Stimulated activated CD8-positive, alpha-beta memory T cell treated with anti-CD3 and anti-CD28 coated beads, Interleukin-2, amount 100 ng/mL, for 1 hour (primary cell): ENCODE results near the gene CDK16.
A peak's percentile ranks its signal among the peaks of the same experiment; 100 is the strongest.

Source experiments
- DNase-seq, 2 donors: peaks; one replicate each; pipeline ENCODE4 v3.0.0-alpha.2; 2020; ENCODE audit warnings: low read depth in 2 of 2

CDK16 gene

GRCh38 chrX:47228550-47229270, 10.2 kb downstream of the CDK16 start:
- no peak for DNase-seq

GRCh38 chrX:47229427-47229826, 10.9 kb downstream of the CDK16 start:
- no peak for DNase-seq

DNA sequence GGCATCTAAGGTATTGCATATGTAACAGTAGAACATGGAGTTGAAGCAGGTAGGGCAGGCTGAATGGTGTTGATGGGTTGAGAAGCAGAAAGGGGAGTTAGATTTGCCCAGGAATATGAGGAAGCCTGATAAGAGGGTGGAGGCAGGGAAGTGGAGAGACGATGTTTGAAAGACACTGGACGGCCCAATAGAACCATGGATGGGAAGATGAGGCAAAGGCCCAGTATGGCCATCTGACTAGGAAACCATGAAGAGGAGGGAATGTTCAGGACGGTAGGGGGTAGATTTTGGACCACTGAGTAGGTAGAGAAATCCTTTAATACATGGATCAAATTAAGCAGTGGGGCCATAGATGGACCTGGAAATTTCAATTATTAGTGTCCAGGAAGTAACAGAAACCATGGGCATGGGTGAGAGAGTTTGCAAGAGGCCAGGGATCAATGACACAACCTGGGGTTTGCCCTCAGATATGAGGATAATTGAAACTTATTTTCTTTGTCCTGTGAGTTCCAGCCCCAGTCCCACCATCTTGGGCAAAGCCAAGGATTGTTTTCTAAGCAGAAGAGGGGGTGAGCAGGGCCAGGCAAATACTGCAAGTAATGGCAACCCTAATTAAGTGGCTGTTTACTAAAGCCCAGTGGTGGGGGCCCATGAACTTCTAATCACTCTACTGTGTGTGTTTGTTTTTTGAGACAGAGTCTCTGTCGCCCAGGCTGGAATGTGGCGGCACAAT, 11.8 kb downstream of the CDK16 start:
- DNase-seq = no peak

- no peak for DNase-seq
Observed at GRCh38 chrX:47231167-47231566, 12.7 kb downstream of the CDK16 start.

DNA sequence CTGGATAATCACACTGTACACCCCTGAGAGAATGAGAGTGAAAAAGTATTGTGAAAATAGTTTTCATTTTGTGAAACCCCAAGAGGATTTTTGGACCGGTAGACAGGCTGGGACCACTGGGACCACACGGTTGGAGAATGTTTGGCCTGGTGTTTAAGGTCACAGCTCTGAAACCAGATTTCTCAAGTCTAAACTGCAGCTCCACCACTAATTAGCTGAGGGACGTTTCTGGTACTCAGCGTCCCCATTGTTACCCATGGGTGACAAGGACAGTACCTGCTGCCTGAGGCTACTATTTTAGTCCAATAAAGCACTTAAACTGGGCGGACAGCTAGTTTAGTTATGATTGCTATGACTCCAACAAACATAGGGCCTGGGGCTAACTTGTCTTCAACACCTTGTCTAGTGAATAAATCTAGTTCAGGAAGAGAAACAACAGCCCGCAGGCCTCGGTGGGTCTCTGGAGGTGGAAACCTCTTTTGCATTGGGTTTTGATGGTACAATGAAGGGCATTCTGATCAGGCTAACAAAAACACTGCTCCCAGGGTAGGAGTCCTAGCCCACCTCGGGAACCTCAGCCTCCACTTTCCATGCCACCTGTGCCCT, 13.8 kb downstream of the CDK16 start:
- DNase-seq = no peak

DNA sequence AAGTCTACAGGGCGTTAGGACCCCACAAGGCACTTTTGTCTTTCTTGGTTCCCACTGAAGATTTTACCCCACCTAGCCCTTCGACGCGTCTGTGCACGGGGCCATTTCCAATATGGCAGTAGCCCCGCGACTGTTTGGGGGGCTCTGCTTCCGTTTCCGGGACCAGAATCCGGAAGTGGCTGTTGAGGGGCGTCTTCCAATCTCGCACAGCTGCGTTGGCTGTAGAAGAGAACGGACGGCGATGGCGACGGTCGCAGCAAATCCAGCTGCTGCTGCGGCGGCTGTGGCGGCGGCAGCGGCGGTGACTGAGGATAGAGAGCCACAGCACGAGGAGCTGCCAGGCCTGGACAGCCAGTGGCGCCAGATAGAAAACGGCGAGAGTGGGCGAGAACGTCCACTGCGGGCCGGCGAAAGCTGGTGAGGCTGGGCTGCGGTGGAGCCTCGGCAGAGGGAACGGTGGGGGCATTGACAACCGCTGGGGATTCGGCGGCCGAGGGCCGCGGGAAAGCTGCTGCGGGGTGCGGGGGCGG, 14.4 kb downstream of the CDK16 start, which contains the start of gene USP11:
Gene USP11 (plus strand): TSS at position 207 of the 530 bp plus-strand sequence. CDS start 35 bp downstream, at position 242.
- peak; percentile 25 to 33 for DNase-seq

GRCh38 chrX:47233333-47234113, 15.0 kb downstream of the CDK16 start:
- peak; percentile 87 to 88 for DNase-seq

- no peak for DNase-seq
Observed at GRCh38 chrX:47234583-47234982, 16.1 kb downstream of the CDK16 start.

GRCh38 chrX:47235691-47236103, 17.2 kb downstream of the CDK16 start:
- DNase-seq = no peak

DNA sequence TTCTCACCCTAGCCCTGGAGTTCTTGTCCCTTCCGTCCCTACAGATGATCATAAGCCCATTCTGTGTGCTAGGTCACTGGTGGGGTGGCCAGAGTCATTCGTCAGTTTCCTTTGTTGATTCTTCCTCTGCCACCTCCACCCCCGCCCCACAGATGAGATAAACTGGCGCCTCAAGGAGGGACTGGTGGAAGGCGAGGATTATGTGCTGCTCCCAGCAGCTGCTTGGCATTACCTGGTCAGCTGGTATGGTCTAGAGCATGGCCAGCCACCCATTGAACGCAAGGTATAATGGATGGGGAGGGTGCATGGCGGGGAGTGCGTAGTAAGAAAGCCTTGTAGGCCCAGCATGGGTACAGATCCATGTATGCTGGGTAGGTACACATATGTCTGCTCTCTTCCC, 20.7 kb downstream of the CDK16 start:
- DNase-seq = no peak

GRCh38 chrX:47239898-47240545, 21.5 kb downstream of the CDK16 start:
- DNase-seq = no peak

- DNase-seq = no peak
Observed at GRCh38 chrX:47240619-47241018, 22.1 kb downstream of the CDK16 start.

DNA sequence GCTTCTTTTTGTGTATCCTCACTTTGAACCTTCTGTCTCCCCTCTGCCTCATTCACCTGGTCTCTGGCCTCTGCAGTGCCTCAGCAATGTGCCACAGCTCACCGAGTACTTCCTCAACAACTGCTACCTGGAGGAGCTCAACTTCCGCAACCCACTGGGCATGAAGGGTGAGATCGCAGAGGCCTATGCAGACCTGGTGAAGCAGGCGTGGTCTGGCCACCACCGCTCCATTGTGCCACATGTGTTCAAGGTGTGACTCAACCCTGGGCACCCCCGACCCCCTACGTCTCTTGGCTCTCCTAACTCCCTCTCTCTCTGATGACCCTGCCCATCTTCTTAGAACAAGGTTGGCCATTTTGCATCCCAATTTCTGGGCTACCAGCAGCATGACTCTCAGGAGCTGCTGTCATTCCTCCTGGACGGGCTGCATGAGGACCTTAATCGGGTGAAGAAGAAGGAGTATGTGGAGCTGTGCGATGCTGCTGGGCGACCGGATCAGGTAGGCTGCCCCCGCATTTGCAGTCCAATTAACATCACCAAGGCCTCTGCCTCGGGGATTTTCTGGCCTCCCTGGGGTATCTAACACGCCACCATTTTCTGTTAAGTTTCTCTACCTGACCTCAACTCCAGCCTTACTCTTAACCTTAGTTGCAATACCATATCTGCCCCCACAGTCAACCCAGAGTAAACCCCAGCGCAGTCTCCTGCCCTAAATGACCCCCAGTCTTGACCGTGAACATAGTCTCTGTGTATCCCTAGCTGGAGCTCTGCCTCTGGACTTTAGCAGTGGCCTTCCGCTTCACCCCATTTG, 22.9 kb downstream of the CDK16 start:
- DNase-seq = no peak

GRCh38 chrX:47242321-47242720, 23.8 kb downstream of the CDK16 start:
- DNase-seq = no peak

GRCh38 chrX:47243351-47243750, 24.9 kb downstream of the CDK16 start:
- DNase-seq = no peak

DNA sequence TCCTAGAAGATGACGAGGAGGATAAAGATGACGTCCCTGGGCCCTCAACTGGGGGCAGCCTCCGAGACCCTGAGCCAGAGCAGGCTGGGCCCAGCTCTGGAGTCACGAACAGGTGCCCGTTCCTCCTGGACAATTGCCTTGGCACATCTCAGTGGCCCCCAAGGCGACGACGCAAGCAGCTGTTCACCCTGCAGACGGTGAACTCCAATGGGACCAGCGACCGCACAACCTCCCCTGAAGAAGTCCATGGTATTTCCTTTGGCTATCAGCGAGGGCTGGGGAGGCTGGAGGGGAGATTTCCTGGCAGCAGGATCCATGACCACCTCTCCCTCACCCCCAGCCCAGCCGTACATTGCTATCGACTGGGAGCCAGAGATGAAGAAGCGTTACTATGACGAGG, 26.2 kb downstream of the CDK16 start:
- DNase-seq = no peak

DNA sequence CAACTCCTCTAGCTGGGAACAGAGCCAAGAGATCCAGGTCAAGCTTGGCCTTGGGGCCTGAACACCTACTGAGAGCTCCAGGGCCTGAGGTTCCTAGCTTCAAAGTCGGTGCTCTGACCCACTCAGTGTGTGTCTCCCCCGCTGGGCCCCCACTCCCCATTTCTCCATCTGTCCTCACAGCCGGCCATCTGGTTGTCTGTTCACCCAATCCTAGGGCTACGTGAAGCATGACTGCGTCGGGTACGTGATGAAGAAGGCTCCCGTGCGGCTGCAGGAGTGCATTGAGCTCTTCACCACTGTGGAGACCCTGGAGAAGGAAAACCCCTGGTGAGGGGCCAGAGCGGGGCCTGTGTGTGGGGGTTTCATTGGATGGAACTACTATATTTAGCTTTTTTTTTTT, 26.7 kb downstream of the CDK16 start:
- no peak for DNase-seq

DNA sequence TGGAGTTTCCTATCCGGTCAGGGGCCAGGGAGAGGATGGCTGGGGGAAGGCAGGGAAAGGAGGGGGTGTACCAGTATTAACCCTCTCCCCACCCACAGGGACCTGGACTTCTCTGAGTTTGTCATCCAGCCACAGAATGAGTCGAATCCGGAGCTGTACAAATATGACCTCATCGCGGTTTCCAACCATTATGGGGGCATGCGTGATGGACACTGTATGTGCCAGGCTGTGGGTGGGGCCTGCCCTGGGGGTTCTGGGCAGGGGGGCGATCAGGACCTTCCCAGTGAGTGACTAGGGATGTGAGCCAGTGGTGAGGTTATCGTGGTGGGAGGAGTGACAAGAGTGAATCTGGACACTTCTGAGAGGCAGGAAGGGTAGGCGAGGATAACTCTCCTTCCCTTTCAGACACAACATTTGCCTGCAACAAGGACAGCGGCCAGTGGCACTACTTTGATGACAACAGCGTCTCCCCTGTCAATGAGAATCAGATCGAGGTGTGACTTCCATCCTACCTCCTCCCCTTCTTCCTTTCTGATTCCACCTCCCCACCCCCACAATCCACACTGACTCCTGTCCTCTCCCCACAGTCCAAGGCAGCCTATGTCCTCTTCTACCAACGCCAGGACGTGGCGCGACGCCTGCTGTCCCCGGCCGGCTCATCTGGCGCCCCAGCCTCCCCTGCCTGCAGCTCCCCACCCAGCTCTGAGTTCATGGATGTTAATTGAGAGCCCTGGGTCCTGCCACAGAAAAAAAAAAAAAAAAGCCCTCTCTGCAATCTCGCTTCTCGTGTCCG, 28.9 kb downstream of the CDK16 start:
- DNase-seq = no peak

DNA sequence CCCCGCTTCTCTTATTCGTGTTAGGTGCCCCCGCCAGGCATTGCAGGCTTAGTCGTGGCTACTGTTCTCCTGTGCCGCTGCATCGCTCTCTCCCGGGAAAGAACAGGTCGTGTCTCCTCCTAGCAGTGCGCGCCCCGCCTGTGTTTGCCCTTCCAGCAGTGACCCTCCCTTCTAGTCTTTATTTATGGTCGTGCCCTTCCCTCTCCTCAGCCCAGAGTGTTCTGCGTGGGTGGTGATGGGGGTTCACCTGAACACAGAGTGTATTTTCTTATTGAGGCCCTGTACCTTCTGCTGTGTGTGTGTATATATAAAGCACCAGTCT, 29.5 kb downstream of the CDK16 start:
- no peak for DNase-seq

DNA sequence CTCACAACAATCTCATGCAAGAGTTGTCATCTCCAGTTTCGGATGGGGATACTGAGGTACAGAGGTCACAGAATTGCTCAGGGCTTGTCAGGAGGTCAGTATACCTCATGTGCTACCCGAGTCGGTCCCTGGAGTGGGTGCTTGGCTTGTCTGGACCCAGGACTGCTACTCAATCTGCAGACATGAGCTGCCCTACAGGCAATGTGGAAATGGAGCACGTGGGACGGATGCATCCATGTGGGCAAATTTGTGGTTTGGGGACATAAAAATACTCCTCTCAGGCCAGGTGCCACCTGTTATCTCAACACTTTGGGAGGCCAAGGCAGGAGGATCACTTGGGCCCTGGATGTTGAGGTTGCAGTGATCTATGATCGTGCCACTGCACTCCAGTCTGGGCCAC, 30.1 kb downstream of the CDK16 start:
- DNase-seq = no peak
